Frontal cortex (tissue), 4 donors: ENCODE results near the gene AKAP6. TPM values are rescaled to one million over a fixed set of nuclear protein-coding genes. Genes with fewer than 3 reads are reported as not detected.

Experiments
- DNase-seq, 2 donors: peaks; one replicate each; pipeline ENCODE4 v3.0.0; 2012; ENCODE audit warnings: low spot score in 2 of 2
- FAIRE-seq: peaks from 2 replicates; lab custom pipeline; 2012; peaks lifted over from hg19 to GRCh38; lab: Jason Lieb, UNC
- small RNA-seq: library from RNA; depleted of rRNA; stranded (forward); fragments of <200 nt; gene quantifications from one replicate; pipeline ENCODE3, GENCODE V24; 2014
- total RNA-seq: library from RNA; depleted of rRNA; stranded (reverse); fragments of >200 nt; gene quantifications from one replicate; pipeline ENCODE4 v1.2.3, GENCODE V29; 2014
- donor health status: control.
- donor health status: control.
- donor health status: control.

The AKAP6 gene
- total RNA-seq, 1 donor from 2014 or later, result 102 TPM

GRCh38 chr14:32820181-32820580 is 491.1 kb downstream of the AKAP6 start:
- DNase-seq (no peak), FAIRE-seq (no peak)

DNA sequence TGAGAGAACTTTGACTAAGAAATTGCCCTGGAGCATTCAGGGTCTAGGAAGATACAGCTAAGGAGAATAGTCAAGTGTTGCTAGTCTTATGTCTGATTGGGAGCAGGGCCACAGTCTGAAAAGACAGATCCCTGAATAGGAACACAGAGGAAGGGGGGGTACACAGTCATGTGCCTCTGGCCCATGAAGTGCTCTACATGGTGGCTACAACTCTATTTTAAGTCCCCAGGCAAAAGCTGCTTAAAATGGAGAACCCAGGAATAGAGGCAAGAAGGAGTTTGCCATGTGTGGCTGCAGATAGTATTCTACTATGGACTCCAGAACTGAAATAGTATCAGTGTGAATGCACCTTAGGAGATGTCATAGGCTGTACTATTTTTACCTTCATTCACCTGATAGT is 491.6 kb downstream of the AKAP6 start:
- no peak for DNase-seq
- no peak for FAIRE-seq

DNA sequence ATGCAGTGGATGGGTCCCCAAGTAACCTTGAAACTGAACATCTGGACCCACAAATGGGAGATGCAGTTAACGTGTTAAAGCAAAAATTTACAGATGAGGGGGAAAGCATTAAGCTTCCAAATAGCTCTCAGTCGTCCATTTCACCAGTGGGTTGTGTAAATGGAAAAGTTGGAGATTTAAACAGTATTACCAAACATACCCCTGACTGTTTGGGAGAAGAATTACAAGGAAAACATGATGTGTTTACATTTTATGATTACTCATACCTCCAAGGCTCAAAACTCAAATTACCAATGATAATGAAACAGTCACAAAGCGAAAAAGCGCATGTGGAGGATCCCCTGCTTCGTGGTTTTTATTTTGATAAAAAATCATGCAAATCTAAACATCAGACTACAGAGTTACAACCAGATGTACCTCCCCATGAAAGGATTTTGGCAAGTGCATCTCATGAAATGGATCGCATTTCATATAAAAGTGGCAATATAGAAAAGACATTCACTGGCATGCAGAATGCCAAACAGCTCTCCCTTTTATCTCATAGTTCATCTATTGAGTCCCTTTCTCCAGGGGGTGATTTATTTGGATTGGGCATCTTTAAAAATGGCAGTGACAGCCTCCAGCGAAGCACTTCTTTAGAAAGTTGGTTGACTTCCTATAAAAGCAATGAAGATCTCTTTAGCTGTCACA is 493.0 kb downstream of the AKAP6 start:
- FAIRE-seq, result no peak
- DNase-seq, result no peak

- DNase-seq (no peak), FAIRE-seq (no peak)
These were observed 494.6 kb downstream of the AKAP6 start for GRCh38 chr14:32823706-32824105.

DNA sequence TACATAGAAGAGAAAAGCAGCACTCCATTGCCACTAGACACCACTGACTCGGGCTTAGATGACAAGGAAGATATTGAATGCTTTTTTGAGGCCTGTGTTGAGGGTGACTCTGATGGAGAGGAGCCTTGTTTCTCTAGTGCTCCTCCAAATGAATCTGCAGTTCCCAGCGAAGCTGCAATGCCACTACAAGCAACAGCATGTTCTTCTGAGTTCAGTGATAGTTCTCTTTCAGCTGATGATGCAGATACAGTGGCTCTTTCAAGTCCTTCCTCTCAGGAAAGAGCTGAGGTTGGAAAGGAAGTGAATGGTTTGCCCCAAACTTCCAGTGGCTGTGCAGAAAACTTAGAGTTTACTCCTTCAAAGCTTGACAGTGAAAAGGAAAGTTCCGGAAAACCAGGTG is 495.1 kb downstream of the AKAP6 start:
- DNase-seq (no peak), FAIRE-seq (no peak)

GRCh38 chr14:32825058-32825457 is 496.0 kb downstream of the AKAP6 start:
- DNase-seq, result no peak

DNA sequence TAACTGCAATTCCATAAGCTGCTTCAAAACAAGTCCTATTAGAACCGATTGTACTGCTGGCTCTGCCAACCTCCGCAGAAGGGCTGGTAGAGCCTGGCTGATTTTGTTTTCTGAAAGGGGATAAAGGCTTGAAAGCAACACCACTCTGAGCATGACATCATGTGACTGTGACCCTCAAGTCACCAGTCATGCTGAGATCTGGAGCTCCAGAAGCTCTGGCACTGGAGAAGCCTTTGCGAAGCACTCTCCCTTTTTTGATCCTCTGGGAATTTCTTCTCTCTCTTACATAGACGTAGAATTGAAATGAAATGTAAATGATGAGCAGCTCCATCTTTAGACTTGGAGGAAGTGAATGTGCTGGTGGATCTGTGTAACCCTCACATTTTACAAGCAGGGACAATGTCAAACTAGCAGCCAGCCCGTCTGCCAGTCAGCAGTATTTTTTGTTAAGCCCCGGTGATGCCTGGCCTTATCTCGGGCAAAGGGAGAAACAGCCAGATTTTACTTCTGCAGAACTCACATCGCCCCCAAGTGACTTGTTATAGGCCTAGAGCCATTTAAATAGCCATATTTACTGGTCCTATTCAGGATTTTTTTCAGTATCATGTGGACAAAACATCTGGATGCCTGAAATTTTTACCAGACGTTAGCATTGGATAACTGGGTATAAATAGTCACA is 497.4 kb downstream of the AKAP6 start:
- peak; percentile 33 for FAIRE-seq
- no peak for DNase-seq

More at GRCh38 chr14:32825058-32825457, 496.0 kb downstream of the AKAP6 start:
- no peak for FAIRE-seq

GRCh38 chr14:32827514-32827913 is 498.4 kb downstream of the AKAP6 start:
- DNase-seq (no peak), FAIRE-seq (no peak)

DNA sequence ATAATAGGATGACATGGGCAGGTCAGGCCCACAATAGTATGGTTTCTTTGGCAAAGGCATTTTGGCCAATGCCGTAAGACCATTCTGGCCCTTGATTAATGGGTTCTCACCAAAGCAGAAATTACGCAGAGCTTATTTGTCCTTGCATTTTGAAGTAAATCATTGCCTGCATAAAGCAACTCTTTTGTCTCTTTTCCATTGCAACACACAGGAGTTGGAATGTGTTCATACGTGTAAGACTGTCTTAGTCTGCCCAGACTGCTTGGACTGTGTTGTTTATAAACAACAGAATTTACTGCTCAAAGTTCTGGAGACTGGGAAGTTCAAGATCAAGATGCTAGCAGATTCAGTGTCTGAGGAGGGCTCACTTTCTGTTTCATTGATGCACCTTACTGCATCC is 506.8 kb downstream of the AKAP6 start:
- DNase-seq (no peak), FAIRE-seq (no peak)

DNA sequence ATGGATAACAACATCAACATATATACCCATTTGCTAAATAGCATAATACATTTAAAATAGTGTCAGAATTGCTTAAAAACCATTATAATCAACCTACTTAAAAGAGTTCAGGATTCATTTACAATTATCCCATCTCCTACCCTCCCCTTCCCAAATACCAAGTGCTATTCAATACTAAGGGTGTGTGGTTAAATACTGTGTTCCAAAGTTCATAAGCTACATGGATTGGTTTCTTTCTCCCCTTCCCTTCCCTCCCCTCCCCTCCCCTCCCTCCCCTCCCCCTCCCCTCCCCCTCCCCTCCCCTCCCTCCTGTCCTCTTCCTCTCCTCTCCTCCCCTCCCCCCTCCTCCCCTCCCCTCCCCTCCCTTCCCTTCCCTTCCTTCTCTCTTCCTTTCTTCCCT is 512.6 kb downstream of the AKAP6 start:
- no peak for DNase-seq
- FAIRE-seq, result no peak

DNA sequence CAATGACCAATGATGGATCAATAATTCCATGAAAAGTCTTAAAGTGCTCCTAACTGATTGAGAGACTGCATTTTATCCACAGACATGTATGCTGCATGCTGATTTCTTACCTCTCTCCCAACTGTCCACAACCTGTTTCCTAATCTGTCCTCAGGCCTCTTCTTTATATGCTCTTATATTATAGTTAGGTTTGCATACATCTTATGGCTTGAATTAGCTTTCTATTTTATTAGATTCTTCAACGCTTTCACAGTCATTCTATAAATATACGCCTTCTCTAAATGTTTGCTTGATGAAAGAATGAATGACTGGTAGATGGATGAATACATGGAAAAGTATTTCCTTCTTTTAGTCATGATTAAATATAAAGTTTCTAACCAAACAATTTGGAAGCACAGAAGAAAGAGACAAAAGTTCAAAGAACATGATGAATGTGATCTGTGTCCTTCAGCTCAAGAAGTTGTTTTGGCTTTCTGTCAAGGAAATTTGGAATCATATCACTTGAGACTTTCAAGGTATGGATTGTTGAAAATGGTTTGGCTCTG is 517.8 kb downstream of the AKAP6 start:
- FAIRE-seq (no peak), DNase-seq (no peak)

- no peak for DNase-seq
- FAIRE-seq, result peak; percentile 34
These were observed 518.8 kb downstream of the AKAP6 start for GRCh38 chr14:32847867-32848266.

GRCh38 chr14:32865827-32866376 is 536.8 kb downstream of the AKAP6 start:
- DNase-seq (no peak), FAIRE-seq (no peak)

- DNase-seq (no peak), FAIRE-seq (no peak)
These were observed 554.1 kb downstream of the AKAP6 start for GRCh38 chr14:32883188-32883587.

Small RNA genes lying within 50 kb of the gene (small RNA-seq; reads per million reads assigned to genes)
- gene RN7SL660P, result 0.10 reads per million

Other genes with a start within 250 kb of the AKAP6 start
- gene RNU6-7, start 127.3 kb upstream of the AKAP6 start, total RNA-seq, result not detected
- gene RNU6-8, start 126.0 kb upstream of the AKAP6 start, total RNA-seq, result not detected